Stimulated activated CD8-positive, alpha-beta memory T cell treated with anti-CD3 and anti-CD28 coated beads, Interleukin-4, amount 100 ng/mL, for 4 hours (primary cell): ENCODE results near the gene ABTB2.

ENCODE experiments used
- DNase-seq, 2 donors: peaks; one replicate each; pipeline ENCODE4 v3.0.0-alpha.2; 2020; ENCODE audit warnings: low read depth in 2 of 2, low spot score in 1 of 2

The ABTB2 gene

GRCh38 chr11:34317036-34317360 lies 40.8 kb downstream of the ABTB2 start:
- no peak for DNase-seq

- no peak for DNase-seq
Observed at GRCh38 chr11:34316347-34317035, 41.3 kb downstream of the ABTB2 start.

- no peak for DNase-seq
Observed at GRCh38 chr11:34315394-34315793, 42.4 kb downstream of the ABTB2 start.

- DNase-seq: no peak
Observed at GRCh38 chr11:34314936-34315335, 42.9 kb downstream of the ABTB2 start.

GRCh38 chr11:34314176-34314575 lies 43.6 kb downstream of the ABTB2 start:
- no peak for DNase-seq

- DNase-seq: no peak
Observed at GRCh38 chr11:34313099-34313517, 44.7 kb downstream of the ABTB2 start.

GRCh38 chr11:34311126-34311525 lies 46.7 kb downstream of the ABTB2 start:
- DNase-seq: no peak

- no peak for DNase-seq
Observed at GRCh38 chr11:34309965-34310364, 47.8 kb downstream of the ABTB2 start.

GRCh38 chr11:34308913-34309585 lies 48.8 kb downstream of the ABTB2 start:
- DNase-seq: no peak

GRCh38 chr11:34308049-34308912 lies 49.5 kb downstream of the ABTB2 start:
- no peak for DNase-seq

- no peak for DNase-seq
Observed at GRCh38 chr11:34305780-34306179, 52.0 kb downstream of the ABTB2 start.

- no peak for DNase-seq
Observed at GRCh38 chr11:34305193-34305592, 52.6 kb downstream of the ABTB2 start.

- no peak for DNase-seq
Observed at GRCh38 chr11:34303028-34303570, 54.7 kb downstream of the ABTB2 start.

- DNase-seq: no peak
Observed at GRCh38 chr11:34302046-34302921, 55.5 kb downstream of the ABTB2 start.

GRCh38 chr11:34300926-34301295 lies 56.9 kb downstream of the ABTB2 start:
- DNase-seq: no peak

- DNase-seq: no peak
Observed at GRCh38 chr11:34300026-34300925, 57.5 kb downstream of the ABTB2 start.

GRCh38 chr11:34299284-34299972 lies 58.4 kb downstream of the ABTB2 start:
- DNase-seq: no peak

- no peak for DNase-seq
Observed at GRCh38 chr11:34298871-34299270, 58.9 kb downstream of the ABTB2 start.

GRCh38 chr11:34296412-34296811 lies 61.4 kb downstream of the ABTB2 start:
- no peak for DNase-seq
